HG03159 (cell line): ENCODE measurements around the gene PHETA1.

Experiments
- ATAC-seq: cut with Tn5 transposase; IDR thresholded peaks from one replicate; pipeline ENCODE4 v1.9.1; 2021; ENCODE audit warnings: mild to moderate bottlenecking, moderate library complexity; ENCODE audit not compliant: unreplicated experiment

The PHETA1 gene, protein sequence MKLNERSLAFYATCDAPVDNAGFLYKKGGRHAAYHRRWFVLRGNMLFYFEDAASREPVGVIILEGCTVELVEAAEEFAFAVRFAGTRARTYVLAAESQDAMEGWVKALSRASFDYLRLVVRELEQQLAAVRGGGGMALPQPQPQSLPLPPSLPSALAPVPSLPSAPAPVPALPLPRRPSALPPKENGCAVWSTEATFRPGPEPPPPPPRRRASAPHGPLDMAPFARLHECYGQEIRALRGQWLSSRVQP

DNA sequence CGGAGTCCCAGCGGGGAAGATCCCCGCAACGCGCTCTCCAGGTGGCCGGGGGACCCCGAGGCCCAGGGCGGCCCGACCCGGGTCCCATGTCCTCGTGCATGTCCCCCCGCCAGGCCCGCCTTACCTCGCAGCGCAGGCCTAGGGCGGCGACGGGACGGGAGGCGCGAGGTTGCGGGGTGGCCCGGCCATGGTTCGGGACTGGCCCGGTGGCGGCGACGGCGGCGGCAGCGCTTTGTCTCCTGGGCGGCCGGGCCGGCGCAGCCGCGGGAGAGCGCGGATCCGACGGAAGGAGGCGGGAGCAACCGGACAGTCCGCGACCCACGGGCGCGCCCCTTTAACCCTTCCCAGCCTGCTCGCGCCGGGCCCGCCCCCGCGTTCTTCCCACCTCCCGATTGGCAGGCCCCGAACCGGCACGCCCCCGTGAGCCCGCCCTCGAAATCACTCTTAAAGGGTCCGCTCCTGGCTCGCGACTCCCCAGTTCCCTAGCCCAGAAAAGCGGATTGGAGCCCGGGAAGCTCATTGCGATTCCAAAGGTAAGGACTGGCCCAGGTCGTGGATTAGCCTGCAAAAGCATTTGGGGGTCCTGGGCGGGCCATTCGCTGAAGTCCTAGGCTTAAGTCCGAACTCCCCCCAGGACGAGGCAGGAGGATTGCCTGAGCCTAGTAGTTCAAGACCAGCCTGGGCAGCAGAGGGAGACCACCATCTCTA lies at the start of gene PHETA1:
TSS of gene PHETA1 (minus strand) at position 308 of the 708 bp plus-strand sequence. CDS start 5,668 bp downstream, outside the sequence.
- peak; percentile 92 for ATAC-seq

DNA sequence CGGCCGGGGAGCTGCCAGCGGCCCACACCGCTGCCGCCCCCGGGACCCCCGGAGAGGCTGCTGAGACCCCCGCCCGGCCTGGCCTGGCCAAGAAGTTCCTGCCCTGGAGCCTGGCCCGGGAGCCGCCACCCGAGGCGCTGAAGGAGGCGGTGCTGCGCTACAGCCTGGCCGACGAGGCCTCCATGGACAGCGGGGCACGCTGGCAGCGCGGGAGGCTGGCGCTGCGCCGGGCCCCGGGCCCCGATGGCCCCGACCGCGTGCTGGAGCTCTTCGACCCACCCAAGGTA lies 49.6 kb upstream of the PHETA1 start:
- no peak for ATAC-seq

GRCh38 chr12:111417784-111418593 lies 49.1 kb upstream of the PHETA1 start:
- ATAC-seq = no peak

GRCh38 chr12:111417290-111417689 lies 48.4 kb upstream of the PHETA1 start:
- no peak for ATAC-seq

GRCh38 chr12:111414711-111415252 lies 45.9 kb upstream of the PHETA1 start:
- no peak for ATAC-seq

GRCh38 chr12:111413442-111414086 lies 44.7 kb upstream of the PHETA1 start:
- ATAC-seq = no peak

- ATAC-seq = no peak
These were observed 44.0 kb upstream of the PHETA1 start for GRCh38 chr12:111412830-111413441.

DNA sequence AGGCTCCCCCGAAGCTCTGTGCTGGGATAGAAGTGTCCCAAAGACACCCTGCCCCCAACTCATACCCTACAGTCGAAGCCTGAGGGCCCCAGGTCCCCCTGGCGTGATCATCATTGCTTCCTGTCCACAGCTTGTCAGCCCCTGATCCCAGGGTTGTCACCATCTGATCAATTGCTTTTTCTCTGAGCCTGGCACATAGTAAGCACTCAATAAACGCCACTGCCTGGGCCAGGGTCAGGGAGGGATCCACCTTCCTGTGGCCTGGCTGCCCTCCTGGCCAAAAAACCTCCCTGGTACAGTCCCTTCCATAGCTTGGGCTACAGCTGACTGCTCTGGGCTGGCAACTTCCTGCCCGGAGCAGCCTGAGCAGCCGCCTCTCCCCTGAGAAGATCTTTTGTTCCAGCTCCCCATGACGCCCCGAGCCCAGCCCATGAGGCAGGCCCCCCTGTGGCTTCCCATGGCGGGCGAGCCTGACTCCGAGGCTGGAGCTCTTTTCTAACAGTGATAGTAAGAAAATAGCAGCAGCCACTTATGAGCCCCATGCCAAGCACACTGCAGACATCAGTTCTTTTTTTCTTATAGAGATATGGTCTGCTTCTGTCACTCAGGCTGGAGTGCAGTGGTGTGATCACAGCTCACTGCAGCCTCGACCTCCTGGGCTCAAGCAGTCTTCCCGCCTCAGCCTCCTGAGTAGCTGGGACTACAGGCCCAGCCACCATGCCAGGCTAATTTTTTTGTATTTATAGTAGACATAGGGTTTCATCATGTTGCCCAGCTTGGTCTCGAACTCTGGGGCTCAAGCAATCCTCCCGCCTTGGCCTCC lies 43.3 kb upstream of the PHETA1 start:
- ATAC-seq = no peak

- ATAC-seq = no peak
These were observed 42.4 kb upstream of the PHETA1 start for GRCh38 chr12:111411185-111411764.

GRCh38 chr12:111410431-111411184 lies 41.7 kb upstream of the PHETA1 start:
- ATAC-seq = no peak

DNA sequence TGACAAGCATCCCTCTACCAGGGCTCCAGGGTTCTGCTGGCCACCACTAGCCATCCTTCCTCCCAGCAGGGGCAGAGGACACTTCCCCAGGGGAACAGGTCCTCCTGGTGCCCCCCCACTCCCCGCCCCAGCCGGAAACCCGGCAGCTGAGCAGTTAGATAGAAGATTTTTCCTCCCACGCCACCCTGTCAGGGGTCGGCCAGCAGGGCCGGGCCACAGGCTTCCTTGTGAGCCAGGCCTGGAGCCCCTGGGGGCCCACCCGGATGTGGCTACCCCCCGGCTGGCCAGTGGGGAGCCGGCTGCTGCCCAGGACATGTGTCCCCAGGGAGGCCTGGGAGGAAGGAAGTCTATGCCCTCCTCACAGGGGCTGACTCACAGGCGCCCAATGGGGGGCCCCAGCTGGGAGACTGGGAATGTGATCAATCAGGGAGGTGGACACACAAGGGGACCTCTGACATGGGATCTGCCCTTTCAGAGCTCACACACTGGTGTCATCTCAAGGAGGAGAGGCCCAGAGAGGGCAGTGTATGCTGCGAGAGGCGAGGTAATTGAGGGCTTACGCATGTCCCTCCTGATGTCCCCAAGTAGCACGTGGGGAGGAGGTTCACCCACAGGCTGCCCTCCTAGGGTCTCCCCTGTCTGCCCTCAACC lies 41.0 kb upstream of the PHETA1 start:
- no peak for ATAC-seq

- no peak for ATAC-seq
These were observed 40.5 kb upstream of the PHETA1 start for GRCh38 chr12:111409403-111409779.

DNA sequence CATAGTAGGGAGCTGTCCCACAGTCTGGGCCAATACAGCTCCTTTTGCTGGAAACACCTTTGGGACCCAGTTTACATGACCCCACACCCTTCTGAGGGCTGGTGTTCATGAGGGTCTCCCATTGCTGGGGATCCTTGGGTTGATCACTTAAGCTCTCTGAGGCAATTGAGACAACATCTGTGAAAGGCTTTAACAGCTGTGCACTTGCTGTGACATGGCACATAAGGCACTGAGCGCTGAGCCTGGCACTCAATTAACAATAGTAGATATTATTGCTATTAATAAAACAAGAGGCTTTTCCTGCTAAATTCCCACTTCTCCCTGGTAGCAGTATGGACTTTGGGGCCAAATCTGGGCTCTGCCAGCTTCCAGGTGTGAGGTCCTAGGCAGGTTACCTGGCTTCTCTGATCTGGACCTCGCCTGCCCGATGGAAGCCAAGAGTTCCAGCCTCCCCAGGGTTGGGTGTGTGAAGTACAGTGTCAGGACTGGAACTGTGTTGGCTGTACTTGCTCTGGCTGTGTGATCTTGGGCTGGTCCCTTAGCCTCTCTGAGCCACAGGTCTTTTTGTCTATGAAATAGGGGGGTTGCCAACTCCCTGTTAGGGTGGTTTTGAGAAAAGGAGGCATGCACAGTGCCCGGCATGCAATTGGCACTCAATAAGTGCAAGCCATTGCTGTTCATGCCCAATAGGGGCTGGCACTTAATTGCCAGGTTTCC lies 39.9 kb upstream of the PHETA1 start:
- no peak for ATAC-seq

DNA sequence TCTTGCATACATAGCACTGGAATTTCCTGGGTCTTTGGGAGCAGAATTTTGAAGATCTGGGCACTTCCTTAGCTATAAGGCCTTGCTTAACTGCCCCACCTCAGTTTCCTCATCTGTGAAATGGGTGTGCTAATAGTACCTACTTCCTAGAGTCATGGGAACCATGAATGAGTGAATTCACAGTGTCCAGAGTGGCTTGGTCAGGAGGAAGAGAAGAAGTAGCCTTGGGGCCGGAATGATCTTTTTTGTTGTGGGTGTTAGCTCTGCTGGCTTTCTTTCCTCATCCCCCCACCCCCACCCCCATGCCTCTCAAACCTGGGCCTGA lies 39.2 kb upstream of the PHETA1 start:
- ATAC-seq = no peak

DNA sequence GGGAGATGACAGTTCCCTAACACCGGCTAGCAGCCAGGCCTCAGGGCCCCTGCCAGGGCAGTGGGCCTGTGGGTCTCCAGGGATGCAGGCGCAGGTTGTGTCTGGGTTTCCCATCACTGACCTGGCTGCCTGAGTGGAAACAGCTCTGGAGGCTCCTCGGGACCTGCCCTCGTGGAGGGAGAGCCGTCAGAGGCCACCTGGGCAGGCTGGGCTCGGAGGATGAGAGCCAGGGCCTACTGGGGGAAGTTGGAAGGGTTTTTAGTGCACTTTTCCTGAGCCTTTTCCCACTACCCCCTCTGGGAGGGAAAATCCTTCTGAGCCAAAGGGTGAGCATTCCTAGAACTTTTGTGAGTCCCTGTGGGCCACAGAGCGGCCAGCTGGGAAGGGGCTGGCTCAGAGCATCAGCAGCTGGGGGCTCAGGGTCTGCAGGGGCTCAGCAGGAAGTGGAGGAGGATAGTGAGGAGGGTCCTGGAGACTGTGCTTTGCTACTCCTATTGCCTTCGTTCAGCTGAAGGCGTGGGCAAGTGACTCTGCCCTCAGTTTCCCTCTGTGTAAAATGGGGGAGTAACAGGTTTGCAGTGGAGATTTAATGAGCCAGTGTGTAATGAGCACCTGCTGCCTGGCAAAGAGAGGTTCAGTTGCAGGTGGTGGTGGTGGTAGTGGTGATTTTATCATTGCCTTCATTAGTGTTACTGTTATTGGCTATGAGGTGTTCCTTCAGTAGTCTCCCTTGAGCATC lies 38.7 kb upstream of the PHETA1 start:
- ATAC-seq = no peak

DNA sequence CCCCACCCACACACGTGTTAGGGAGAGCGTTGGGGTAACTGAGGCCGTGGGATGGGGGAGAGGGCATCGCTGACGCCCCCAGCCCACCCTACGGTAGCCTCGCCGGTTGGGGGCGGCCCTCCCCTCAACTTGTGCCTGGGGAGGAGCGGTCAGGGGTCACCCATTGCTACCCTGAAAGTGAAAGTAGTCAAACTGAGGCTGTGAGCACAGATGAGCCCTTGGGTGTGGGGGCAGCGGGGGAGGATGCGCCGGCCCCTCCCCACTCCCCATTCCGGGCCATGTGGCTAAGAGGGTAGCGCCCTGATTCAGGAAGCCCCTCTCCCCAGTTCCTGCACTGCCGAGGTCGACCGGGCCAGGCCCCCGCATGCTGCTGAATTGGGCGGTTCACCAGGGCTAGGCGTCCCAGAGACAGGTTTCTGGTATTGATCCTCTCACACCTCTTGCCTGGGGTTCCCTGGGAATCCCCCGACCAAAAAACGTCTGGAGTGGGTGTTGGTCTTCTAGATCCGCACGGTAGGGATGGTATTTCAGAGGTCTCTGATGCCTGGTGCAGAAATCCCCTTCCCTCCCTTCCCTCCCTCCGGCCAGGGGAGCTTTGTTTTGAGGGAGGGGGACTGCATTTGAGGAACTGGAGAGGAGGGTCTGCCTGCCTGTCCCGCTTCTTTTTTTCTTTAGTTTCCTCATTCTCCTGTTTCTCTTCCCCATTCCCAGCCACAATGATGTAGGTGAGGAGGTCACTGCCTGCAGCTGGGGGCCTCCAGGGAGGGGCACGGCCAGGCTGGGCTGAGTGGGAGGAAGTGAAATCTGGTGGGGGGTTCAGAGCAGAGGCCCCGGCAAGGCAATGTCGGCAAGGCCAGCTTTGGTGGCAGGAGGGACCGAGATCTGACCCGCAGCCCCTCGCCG lies 37.8 kb upstream of the PHETA1 start:
- no peak for ATAC-seq
